ENCODE results near the gene GFPT1.

DNA sequence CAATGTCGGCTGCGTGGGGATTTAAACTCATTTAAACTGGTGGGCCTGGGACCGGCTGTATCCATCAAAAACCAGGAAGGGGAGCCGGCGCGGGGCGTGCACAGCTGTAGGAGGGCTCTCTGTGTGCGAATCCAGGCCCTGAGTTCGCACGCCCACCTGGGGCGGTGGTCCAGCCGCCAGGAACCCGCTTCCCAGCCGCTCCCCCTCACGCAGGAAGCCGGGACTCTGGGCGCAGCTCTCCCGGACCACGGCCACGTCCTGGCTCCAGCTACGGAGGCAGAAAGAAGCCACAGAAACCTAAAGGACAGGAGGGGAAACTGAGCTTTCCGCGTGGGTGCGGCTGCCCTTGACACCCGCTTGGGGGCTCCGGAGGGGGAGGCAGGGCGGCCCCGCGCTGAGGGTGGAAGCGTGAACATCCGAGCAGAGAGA is 80.6 kb downstream of the GFPT1 start:
- TF ChIP-seq CTCF (IDR thresholded peaks at IDR 0.05; ENCODE audit: insufficient read depth, low read depth, low read length) (no peak), EZH2 (IDR thresholded peaks at IDR 0.05; ENCODE audit: insufficient read depth, low read length) (no peak)

All from astrocyte (in vitro differentiated cells and primary cell).